HG03159 (cell line): ENCODE results near the gene RAB36.

Experiments
- ATAC-seq: cut with Tn5 transposase; IDR thresholded peaks from one replicate; pipeline ENCODE4 v1.9.1; 2021; ENCODE audit warnings: mild to moderate bottlenecking, moderate library complexity; ENCODE audit not compliant: unreplicated experiment

Gene RAB36

GRCh38 chr22:23144932-23145877 lies at the start of gene RAB36:
RAB36 (plus strand) TSS chr22:23145477; CDS start chr22:23146617, 1,140 bp downstream.
- peak; percentile 43 for ATAC-seq

- no peak for ATAC-seq
Observed at GRCh38 chr22:23095733-23096342, 49.4 kb upstream of the RAB36 start.

- ATAC-seq, result no peak
Observed at GRCh38 chr22:23097412-23098229, 47.7 kb upstream of the RAB36 start.

GRCh38 chr22:23098230-23098705 lies 47.0 kb upstream of the RAB36 start:
- ATAC-seq, result no peak

- ATAC-seq, result no peak
Observed at GRCh38 chr22:23098718-23099530, 46.4 kb upstream of the RAB36 start.

GRCh38 chr22:23099531-23099804 lies 45.8 kb upstream of the RAB36 start:
- no peak for ATAC-seq

- ATAC-seq, result no peak
Observed at GRCh38 chr22:23100124-23100801, 45.0 kb upstream of the RAB36 start.

- no peak for ATAC-seq
Observed at GRCh38 chr22:23101524-23101923, 43.8 kb upstream of the RAB36 start.

- no peak for ATAC-seq
Observed at GRCh38 chr22:23102002-23102655, 43.1 kb upstream of the RAB36 start.

- no peak for ATAC-seq
Observed at GRCh38 chr22:23102776-23103175, 42.5 kb upstream of the RAB36 start.

- no peak for ATAC-seq
Observed at GRCh38 chr22:23103199-23103954, 41.9 kb upstream of the RAB36 start.

- no peak for ATAC-seq
Observed at GRCh38 chr22:23104187-23104971, 40.9 kb upstream of the RAB36 start.

GRCh38 chr22:23105304-23105703 lies 40.0 kb upstream of the RAB36 start:
- ATAC-seq, result no peak

GRCh38 chr22:23105919-23106318 lies 39.4 kb upstream of the RAB36 start:
- no peak for ATAC-seq

- ATAC-seq, result no peak
Observed at GRCh38 chr22:23106344-23106743, 38.9 kb upstream of the RAB36 start.

- ATAC-seq, result no peak
Observed at GRCh38 chr22:23106906-23107367, 38.3 kb upstream of the RAB36 start.

- no peak for ATAC-seq
Observed at GRCh38 chr22:23107487-23108248, 37.6 kb upstream of the RAB36 start.
